ENCODE measurements around the gene LGALS9. TPM values are rescaled to one million over a fixed set of nuclear protein-coding genes. Genes with fewer than 3 reads are reported as not detected.

Gene LGALS9
- total RNA-seq (6.5 TPM), polyA plus RNA-seq (50.1 TPM)

DNA sequence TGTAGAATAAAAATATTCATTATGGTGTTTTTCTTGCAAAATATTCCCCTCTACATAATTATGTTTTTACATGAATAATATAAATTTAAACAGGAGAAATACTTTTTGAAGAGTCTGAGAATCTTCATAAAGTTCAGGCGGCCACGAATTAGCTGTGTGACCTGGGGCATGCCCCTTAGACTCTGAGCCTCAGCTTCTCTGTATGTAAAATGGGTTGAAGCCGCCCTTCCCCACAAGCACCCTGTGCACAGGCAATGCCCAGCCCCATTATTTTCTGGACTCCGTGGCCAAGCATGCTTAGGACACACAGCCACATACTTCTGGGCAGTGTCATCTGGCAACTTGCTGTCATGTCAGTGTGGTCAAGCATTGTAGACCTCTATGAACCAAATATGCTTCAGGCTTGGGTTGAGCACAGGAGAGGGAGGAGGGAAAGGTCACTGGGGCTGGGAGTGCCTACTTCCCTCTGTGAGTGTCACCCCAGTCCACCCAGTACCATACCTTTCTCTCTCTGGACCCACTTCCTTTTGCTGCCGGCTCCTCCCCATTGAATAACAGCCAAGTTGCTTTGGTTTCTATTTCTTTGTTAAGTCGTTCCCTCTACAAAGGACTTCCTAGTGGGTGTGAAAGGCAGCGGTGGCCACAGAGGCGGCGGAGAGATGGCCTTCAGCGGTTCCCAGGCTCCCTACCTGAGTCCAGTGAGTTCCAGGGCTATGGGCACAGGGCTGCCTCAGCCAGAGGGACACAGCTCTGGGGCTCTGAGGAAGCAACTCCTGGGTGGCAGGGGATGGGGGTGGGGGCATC, at the start of gene LGALS9:
TSS of gene LGALS9 (plus strand) at position 582 of the 804 bp plus-strand sequence. CDS start at position 660, 78 bp downstream.
- 59% methylated on average over 10 of the region's 10 CpGs for WGBS
- Histone ChIP-seq H3K4me1 (ENCODE audit: insufficient read depth) (peaks cover 1% of the 10 kb centered on the region), H3K36me3 (ENCODE audit: insufficient read depth) (no peaks in the 10 kb centered on the region), H3K4me3 (ENCODE audit: low read depth, low read length) (peak within 1 kb of the TSS; percentile 1), H3K27ac (ENCODE audit: low read depth) (peak within 1 kb of the TSS; percentile 67)
- no peak for DNase-seq (ENCODE audit: extremely low spot score)

DNA sequence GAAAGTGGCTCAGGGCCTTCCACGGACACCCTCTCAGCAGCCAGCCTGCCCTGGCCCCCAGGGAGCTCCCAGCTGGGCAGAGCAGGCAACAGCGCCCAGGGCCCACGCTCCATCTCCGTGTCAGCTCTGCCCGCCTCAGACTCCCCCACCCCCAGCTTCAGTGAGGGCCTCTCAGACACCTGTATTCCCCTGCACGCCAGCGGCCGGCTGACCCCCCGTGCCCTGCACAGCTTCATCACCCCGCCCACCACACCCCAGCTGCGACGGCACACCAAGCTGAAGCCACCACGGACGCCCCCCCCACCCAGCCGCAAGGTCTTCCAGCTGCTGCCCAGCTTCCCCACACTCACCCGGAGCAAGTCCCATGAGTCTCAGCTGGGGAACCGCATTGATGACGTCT, 48.3 kb upstream of the LGALS9 start:
- Histone ChIP-seq H3K27ac (ENCODE audit: low read depth) (no peak overlapping the region), H3K4me3 (ENCODE audit: low read depth, low read length) (no peak overlapping the region), H3K36me3 (ENCODE audit: insufficient read depth) (no peaks in the 10 kb centered on the region), H3K4me1 (ENCODE audit: insufficient read depth) (no peaks in the 10 kb centered on the region)
- DNase-seq (ENCODE audit: extremely low spot score) = no peak
- WGBS = 90% methylated on average over 18 of the region's 18 CpGs

GRCh38 chr17:27585153-27585681, 45.8 kb upstream of the LGALS9 start:
- no peak overlapping the region for H3K27ac ChIP-seq (ENCODE audit: low read depth)
- H3K4me3 ChIP-seq (ENCODE audit: low read depth, low read length) = no peak overlapping the region
- 93% methylated on average over 9 of the region's 9 CpGs for WGBS
- DNase-seq (ENCODE audit: extremely low spot score) = no peak
- H3K36me3 ChIP-seq (ENCODE audit: insufficient read depth) = no peaks in the 10 kb centered on the region
- no peaks in the 10 kb centered on the region for H3K4me1 ChIP-seq (ENCODE audit: insufficient read depth)

- Histone ChIP-seq H3K27ac (ENCODE audit: low read depth) (no peak overlapping the region), H3K4me3 (ENCODE audit: low read depth, low read length) (no peak overlapping the region), H3K36me3 (ENCODE audit: insufficient read depth) (no peaks in the 10 kb centered on the region), H3K4me1 (ENCODE audit: insufficient read depth) (no peaks in the 10 kb centered on the region)
- 93% methylated on average over 5 of the region's 5 CpGs for WGBS
- DNase-seq (ENCODE audit: extremely low spot score) = no peak
These were observed 45.2 kb upstream of the LGALS9 start for GRCh38 chr17:27585792-27586191.

DNA sequence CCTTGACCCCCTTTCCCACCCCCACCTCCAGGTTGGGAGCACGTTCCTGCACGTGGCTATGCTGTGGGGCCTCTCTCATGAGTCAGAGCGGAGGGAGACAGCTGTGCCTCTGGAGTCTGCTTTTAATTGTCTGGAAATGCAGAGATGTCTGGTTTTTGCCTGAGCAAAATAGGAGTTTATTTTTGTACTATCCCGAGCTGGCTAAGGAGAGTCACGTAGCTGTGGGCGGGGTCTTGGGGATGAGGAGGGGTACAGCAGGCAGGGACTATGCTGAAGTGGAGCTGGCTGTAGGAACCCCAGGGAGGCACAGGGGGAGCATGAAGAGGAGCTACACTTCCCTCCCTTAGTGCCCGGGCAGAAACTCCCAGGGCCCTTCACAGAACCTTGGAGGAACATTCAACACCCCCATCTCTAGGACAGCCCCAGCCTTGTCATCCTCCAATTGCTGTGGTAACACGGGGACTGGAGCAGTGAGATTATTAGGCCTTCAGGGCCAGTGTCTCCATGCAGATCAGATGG, 44.7 kb upstream of the LGALS9 start:
- Histone ChIP-seq H3K36me3 (ENCODE audit: insufficient read depth) (no peaks in the 10 kb centered on the region), H3K27ac (ENCODE audit: low read depth) (no peak overlapping the region), H3K4me1 (ENCODE audit: insufficient read depth) (no peaks in the 10 kb centered on the region), H3K4me3 (ENCODE audit: low read depth, low read length) (no peak overlapping the region)
- no peak for DNase-seq (ENCODE audit: extremely low spot score)
- 78% methylated on average over 8 of the region's 8 CpGs for WGBS

DNA sequence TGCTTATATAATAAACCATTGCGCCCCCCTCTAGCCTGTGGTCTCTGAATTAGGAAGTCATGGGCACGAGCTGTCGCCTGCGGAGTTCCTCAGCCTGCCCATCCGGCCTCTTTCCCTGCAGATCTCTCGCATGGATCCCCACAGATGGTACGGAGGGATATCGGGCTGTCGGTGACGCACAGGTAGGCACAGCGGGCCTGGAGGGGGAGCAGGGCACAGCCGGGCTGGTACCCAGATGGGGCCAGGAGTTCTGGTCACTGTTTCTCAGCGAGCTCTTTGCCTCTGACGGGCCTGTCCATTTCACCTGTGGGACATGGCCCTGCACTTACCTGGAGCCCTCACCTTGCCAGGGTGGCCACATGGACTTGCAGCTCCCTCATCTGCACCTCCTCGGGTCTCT, 42.6 kb upstream of the LGALS9 start:
- 97% methylated on average over 15 of the region's 15 CpGs for WGBS
- H3K4me3 ChIP-seq (ENCODE audit: low read depth, low read length) = no peak overlapping the region
- peaks cover 1% of the 10 kb centered on the region for H3K36me3 ChIP-seq (ENCODE audit: insufficient read depth)
- DNase-seq (ENCODE audit: extremely low spot score) = no peak
- H3K4me1 ChIP-seq (ENCODE audit: insufficient read depth) = no peaks in the 10 kb centered on the region
- no peak overlapping the region for H3K27ac ChIP-seq (ENCODE audit: low read depth)

DNA sequence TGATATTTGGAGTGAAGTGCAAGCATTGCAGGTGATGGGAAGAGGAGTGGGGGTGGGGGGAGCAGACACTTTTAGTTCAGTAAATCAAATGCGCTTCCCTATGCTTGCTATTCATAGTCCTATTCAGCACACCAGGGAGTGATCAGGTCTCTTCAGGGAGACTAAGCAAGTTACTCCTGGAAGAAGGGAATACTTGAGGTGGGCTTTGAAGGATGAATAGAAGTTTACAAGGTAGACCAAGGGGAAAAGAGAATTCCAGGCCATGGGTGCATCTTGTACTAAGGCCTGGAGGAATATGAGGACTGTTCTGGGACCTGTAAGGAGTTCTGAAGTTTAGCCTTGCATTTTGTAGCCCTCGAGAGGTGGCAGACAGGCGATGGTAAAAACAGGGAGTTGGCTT, 40.1 kb upstream of the LGALS9 start:
- no peaks in the 10 kb centered on the region for H3K4me1 ChIP-seq (ENCODE audit: insufficient read depth)
- no peak for DNase-seq (ENCODE audit: extremely low spot score)
- no peak overlapping the region for H3K4me3 ChIP-seq (ENCODE audit: low read depth, low read length)
- no peak overlapping the region for H3K27ac ChIP-seq (ENCODE audit: low read depth)
- H3K36me3 ChIP-seq (ENCODE audit: insufficient read depth) = peaks cover 1% of the 10 kb centered on the region
- WGBS = 99% methylated on average over 3 of the region's 3 CpGs

GRCh38 chr17:27591986-27592385, 39.0 kb upstream of the LGALS9 start:
- no peak for DNase-seq (ENCODE audit: extremely low spot score)
- Histone ChIP-seq H3K4me1 (ENCODE audit: insufficient read depth) (no peaks in the 10 kb centered on the region), H3K4me3 (ENCODE audit: low read depth, low read length) (no peak overlapping the region), H3K27ac (ENCODE audit: low read depth) (no peak overlapping the region), H3K36me3 (ENCODE audit: insufficient read depth) (peaks cover 1% of the 10 kb centered on the region)
- whole genome bisulfite sequencing = 94% methylated on average over 3 of the region's 3 CpGs

DNA sequence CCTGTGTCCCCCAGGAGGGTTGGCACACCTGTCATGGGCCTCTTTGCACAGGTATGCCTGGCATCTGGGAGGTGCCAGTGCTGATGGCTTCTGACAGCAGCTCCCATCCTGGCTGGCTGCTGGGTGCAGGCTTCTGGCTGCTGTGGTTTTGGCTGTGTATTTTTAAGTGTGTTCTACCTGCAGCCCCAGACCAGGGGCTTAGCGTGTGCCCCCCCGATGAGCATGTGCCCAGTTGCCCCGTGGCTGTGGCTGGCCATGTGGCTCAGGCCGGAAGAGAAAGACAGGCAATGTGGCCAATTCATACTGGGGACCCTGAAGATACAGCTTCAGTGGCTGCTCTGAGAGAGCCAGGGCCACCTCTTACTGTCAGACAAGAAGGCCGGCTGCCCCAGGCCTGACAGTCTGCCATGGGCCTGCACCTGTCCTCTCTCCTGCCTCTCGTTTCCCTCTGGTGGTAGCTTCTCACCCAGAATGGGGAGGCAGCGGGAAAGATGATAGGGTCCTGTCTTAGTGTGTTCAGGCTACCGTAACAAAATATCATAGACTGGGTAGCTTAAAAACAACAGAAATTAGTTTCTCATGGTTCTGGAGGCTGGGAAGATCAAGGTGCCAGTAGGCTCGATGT, 37.6 kb upstream of the LGALS9 start:
- DNase-seq (ENCODE audit: extremely low spot score) = no peak
- no peak overlapping the region for H3K4me3 ChIP-seq (ENCODE audit: low read depth, low read length)
- no peak overlapping the region for H3K27ac ChIP-seq (ENCODE audit: low read depth)
- 94% methylated on average over 9 of the region's 9 CpGs for WGBS
- peaks cover 1% of the 10 kb centered on the region for H3K36me3 ChIP-seq (ENCODE audit: insufficient read depth)
- no peaks in the 10 kb centered on the region for H3K4me1 ChIP-seq (ENCODE audit: insufficient read depth)

GRCh38 chr17:27593857-27594255, 37.1 kb upstream of the LGALS9 start:
- WGBS = 92% methylated on average over 3 of the region's 3 CpGs
- no peak overlapping the region for H3K27ac ChIP-seq (ENCODE audit: low read depth)
- H3K36me3 ChIP-seq (ENCODE audit: insufficient read depth) = peaks cover 1% of the 10 kb centered on the region
- no peak overlapping the region for H3K4me3 ChIP-seq (ENCODE audit: low read depth, low read length)
- H3K4me1 ChIP-seq (ENCODE audit: insufficient read depth) = no peaks in the 10 kb centered on the region
- DNase-seq (ENCODE audit: extremely low spot score) = no peak

DNA sequence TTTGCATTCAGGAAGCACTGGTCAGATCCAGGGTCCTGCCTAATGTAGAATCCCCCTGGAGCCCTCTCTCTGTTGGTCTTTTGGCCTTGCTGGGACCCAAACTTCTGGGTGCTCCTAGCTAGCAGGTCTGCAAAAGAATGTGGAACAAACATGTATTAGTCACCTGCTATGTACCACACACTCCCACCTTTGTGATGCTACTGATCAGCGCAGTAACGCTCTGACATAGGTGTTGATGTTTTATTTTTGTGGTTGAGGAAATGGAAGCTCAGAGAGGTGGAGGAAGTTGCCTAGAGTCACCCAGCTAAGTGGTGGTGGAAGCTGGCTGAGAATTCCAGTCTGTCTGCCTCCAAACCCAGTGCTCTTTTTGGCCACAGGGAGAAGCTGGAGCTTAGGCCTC, 35.8 kb upstream of the LGALS9 start:
- WGBS = 98% methylated on average over 2 of the region's 2 CpGs
- Histone ChIP-seq H3K36me3 (ENCODE audit: insufficient read depth) (peaks cover 1% of the 10 kb centered on the region), H3K27ac (ENCODE audit: low read depth) (no peak overlapping the region), H3K4me3 (ENCODE audit: low read depth, low read length) (no peak overlapping the region), H3K4me1 (ENCODE audit: insufficient read depth) (no peaks in the 10 kb centered on the region)
- no peak for DNase-seq (ENCODE audit: extremely low spot score)

DNA sequence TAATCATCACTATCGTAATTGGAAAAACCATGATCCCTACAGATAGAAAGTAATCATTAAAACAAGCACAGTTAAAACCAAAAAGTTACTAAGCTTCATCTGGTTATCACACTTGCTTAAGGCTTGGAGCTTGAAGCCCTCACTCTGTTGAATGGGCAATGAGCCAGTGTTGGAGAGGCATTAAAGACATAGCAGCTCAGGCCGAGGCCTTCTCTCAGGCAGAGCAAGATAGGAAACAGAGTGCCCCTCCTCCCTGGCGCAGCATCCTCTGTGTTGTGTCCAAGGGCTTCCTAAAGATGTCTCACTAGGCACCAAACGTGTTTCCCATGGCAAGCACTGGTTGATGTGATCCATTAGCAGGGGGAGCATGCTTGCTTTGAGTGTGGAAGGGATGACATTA, 34.9 kb upstream of the LGALS9 start:
- no peak overlapping the region for H3K27ac ChIP-seq (ENCODE audit: low read depth)
- H3K36me3 ChIP-seq (ENCODE audit: insufficient read depth) = peaks cover 1% of the 10 kb centered on the region
- no peak for DNase-seq (ENCODE audit: extremely low spot score)
- H3K4me3 ChIP-seq (ENCODE audit: low read depth, low read length) = no peak overlapping the region
- WGBS = 44% methylated on average over 4 of the region's 4 CpGs
- H3K4me1 ChIP-seq (ENCODE audit: insufficient read depth) = no peaks in the 10 kb centered on the region

GRCh38 chr17:27596566-27597187, 34.3 kb upstream of the LGALS9 start:
- Histone ChIP-seq H3K27ac (ENCODE audit: low read depth) (no peak overlapping the region), H3K36me3 (ENCODE audit: insufficient read depth) (peaks cover 1% of the 10 kb centered on the region), H3K4me1 (ENCODE audit: insufficient read depth) (no peaks in the 10 kb centered on the region), H3K4me3 (ENCODE audit: low read depth, low read length) (no peak overlapping the region)
- 63% methylated on average over 9 of the region's 9 CpGs for WGBS
- no peak for DNase-seq (ENCODE audit: extremely low spot score)

Data from urinary bladder (tissue), 4 donors.